ENCODE results near the gene CADM1.

CADM1 gene

GRCh38 chr11:115194802-115195110, 309.5 kb downstream of the CADM1 start:
- no peak overlapping the region for H3K4me3 ChIP-seq (ENCODE audit: low read depth, low read length)
- DNase-seq (ENCODE audit: low read depth): no peak
- in situ Hi-C loops (cut with HindIII; ENCODE audit: low sequenced_read_pairs): no loop called here
- TF ChIP-seq CTCF (IDR thresholded peaks at IDR 0.05; ENCODE audit: low read depth, low read length, missing control alignments): no peak

GRCh38 chr11:115193914-115194801, 310.1 kb downstream of the CADM1 start:
- in situ Hi-C loops (cut with HindIII; ENCODE audit: low sequenced_read_pairs): no loop called here
- no peak for DNase-seq (ENCODE audit: low read depth)
- no peak for TF ChIP-seq CTCF (IDR thresholded peaks at IDR 0.05; ENCODE audit: low read depth, low read length, missing control alignments)
- H3K4me3 ChIP-seq (ENCODE audit: low read depth, low read length): no peak overlapping the region

GRCh38 chr11:115191761-115192160, 312.5 kb downstream of the CADM1 start:
- in situ Hi-C loops (cut with HindIII; ENCODE audit: low sequenced_read_pairs): no loop called here
- DNase-seq (ENCODE audit: low read depth): no peak
- H3K4me3 ChIP-seq (ENCODE audit: low read depth, low read length): no peak overlapping the region
- no peak for TF ChIP-seq CTCF (IDR thresholded peaks at IDR 0.05; ENCODE audit: low read depth, low read length, missing control alignments)

- no peak for DNase-seq (ENCODE audit: low read depth)
- in situ Hi-C loops (cut with HindIII; ENCODE audit: low sequenced_read_pairs): no loop called here
- no peak overlapping the region for H3K4me3 ChIP-seq (ENCODE audit: low read depth, low read length)
- TF ChIP-seq CTCF (IDR thresholded peaks at IDR 0.05; ENCODE audit: low read depth, low read length, missing control alignments): no peak
Measured at GRCh38 chr11:115190196-115190595, 314.0 kb downstream of the CADM1 start.

- DNase-seq (ENCODE audit: low read depth): no peak
- H3K4me3 ChIP-seq (ENCODE audit: low read depth, low read length): no peak overlapping the region
- TF ChIP-seq CTCF (IDR thresholded peaks at IDR 0.05; ENCODE audit: low read depth, low read length, missing control alignments): no peak
- in situ Hi-C loops (cut with HindIII; ENCODE audit: low sequenced_read_pairs): no loop called here
Measured at GRCh38 chr11:115188898-115189278, 315.3 kb downstream of the CADM1 start.

GRCh38 chr11:115188188-115188897, 315.9 kb downstream of the CADM1 start:
- no peak for TF ChIP-seq CTCF (IDR thresholded peaks at IDR 0.05; ENCODE audit: low read depth, low read length, missing control alignments)
- in situ Hi-C loops (cut with HindIII; ENCODE audit: low sequenced_read_pairs): no loop called here

More at GRCh38 chr11:115188188-115188897, 315.9 kb downstream of the CADM1 start:
- no peak for DNase-seq (ENCODE audit: low read depth)
- H3K4me3 ChIP-seq (ENCODE audit: low read depth, low read length): no peak overlapping the region

Measured in astrocyte of the cerebellum (primary cell).